ENCODE measurements around the gene TEAD3. TPM values are rescaled to one million over a fixed set of nuclear protein-coding genes. Genes with fewer than 3 reads are reported as not detected.

TEAD3 gene
- total RNA-seq, 2 experiments from 2014 or later: 0.13 to 0.23 TPM

DNA sequence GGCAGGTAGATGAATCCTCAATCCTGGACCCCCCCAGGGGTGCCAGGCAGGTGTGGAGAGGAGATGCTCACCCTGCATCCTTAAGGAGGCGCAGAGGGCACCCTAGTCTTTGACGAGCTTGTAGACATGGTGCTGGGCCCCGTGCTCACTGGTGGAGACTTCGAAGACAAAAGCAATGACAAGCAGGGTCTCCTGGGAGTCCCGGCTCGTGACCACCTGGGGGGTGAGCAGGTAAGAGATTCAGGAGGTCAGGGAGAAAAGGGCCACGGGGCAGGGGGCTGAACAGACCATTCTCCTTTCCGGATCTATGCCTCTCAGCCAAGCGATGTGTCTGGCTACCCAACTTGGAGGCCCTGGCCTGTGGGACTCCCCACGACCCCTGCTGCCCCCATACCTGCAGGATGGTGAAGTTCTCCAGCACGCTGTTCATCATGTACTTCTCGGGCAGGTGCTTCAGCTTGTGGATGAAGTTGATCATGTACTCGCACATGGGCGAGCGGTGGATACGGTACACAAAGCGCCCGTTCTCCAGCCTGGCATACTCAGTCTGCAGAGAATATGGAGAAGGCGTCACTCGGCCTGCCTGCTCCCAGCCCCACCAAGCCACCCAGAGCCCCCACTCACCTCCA is 21.8 kb downstream of the TEAD3 start:
- CTCF ChIA-PET: no interaction called here
- Mint-ChIP-seq H3K27ac (no peak overlapping the region), H3K27me3 (no peaks in the 10 kb centered on the region), H3K36me3 (ENCODE audit: low read depth) (peaks cover 33% of the 10 kb centered on the region), H3K4me3 (no peak overlapping the region), H3K9me3 (no peaks in the 10 kb centered on the region), H3K4me1 (peaks cover 26% of the 10 kb centered on the region)
- POLR2A ChIA-PET: interaction anchor here (1.1 to 2.4 kb wide), 2 partner anchors 9 to 14 kb away, joined by 3 to 7 read pairs; no protein-coding TSS in a partner anchor
- no peak for DNase-seq

DNA sequence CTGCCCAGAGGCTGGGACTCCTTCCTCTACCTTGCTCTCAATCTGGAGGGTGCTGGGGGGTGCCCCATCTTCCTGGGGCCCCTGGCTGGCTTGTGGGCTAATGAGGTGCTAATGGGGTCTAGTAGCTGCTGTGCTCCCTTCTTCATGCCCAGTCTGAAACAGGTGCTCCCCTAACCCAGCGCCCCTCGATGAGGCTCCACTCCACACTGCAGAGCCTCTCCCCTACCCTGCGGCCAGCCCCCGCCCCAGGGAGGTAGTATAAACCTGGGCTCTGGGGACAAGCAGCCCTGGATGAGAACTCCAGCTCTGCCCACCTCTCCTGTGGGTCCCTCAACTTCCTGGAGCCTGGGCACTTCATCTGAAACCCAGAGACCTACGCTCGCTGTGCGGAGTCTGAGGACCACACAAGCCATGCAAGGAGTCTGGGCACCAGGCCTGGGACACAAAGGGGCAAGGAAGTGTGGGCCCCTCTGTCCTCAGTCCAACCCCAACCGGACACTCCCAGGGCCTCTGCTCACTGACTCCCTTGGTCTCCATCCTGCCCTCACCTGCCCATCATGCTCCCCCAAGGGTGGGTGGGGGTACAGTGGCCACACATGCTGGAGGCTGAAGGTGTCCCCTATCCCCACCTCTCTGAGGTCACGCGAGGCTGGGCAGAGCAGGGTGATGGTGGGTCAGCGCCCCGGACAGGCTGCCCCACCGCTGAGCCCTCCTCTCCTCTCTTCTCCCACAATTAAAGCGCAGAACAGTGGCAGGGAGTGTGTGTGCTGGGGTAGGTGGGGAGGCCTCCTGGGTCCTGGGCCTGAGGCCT is 22.5 kb downstream of the TEAD3 start:
- H3K9me3 Mint-ChIP-seq: no peaks in the 10 kb centered on the region
- H3K27ac Mint-ChIP-seq: peak overlapping the region; percentile 16
- ChIA-PET POLR2A (interaction anchor here (0.8 to 2.4 kb wide), 5 partner anchors 10 to 258 kb away, joined by 3 to 7 read pairs (median 3); no protein-coding TSS in a partner anchor), CTCF (interaction anchor here (1.2 to 1.3 kb wide), 2 partner anchors 181 to 263 kb away, joined by 3 read pairs; partner anchors contain the start of gene ARMC12)
- H3K27me3 Mint-ChIP-seq: no peaks in the 10 kb centered on the region
- peaks cover 33% of the 10 kb centered on the region for H3K4me1 Mint-ChIP-seq
- no peak overlapping the region for H3K4me3 Mint-ChIP-seq
- H3K36me3 Mint-ChIP-seq (ENCODE audit: low read depth): peaks cover 40% of the 10 kb centered on the region
- no peak for DNase-seq

DNA sequence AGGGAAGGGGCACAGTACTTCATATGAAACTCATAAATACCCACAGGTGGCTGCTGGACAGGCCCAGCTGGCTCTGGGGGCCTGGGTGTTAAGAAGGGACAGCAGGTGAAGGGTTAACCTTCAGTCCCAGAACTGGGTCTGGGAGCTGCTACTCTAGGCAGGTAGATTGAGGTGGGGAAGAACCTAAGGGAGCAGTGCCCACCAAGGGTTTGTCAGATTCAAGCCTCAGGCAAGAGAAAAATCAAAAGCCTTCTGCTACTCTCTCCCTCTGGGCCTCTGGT is 23.1 kb downstream of the TEAD3 start:
- no peak overlapping the region for H3K27ac Mint-ChIP-seq
- H3K4me1 Mint-ChIP-seq: peaks cover 33% of the 10 kb centered on the region

DNA sequence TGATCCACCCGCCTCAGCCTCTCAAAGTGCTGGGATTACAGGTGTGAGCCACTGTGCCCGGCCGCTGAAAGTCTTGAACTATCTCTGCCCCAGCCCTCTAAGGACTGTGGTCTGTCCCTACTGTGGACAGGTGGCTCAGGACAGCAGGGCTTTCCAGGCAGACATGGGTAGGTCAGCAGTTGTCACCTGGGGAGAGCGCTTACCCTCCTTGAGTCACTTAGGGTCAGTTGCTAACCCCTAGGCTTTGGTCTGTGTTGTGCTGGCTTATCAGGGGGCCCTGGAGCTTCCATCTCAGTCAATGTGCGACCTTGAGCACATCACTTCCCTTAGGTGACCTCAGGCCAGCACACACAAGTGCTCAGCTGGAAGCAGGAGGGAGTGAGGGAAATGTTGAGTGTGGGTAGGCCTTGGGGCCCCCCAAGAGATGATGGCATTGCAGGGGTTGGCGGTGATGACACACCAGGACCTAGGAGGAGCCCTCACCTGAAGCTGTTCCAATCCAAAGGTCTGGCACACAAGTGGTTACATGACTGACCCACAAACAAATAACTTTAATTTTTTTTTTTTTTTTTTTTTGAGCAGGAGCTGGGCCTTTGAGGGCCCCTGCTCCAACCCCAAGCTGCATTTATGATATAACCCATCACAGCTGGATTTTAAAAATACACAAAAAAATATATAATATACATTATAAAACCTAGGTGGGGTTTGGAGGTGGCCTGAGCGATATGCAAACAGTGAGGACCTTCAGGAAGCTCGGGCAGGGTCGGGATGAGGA is 23.6 kb downstream of the TEAD3 start:
- Mint-ChIP-seq H3K36me3 (ENCODE audit: low read depth) (peaks cover 50% of the 10 kb centered on the region), H3K4me1 (peaks cover 33% of the 10 kb centered on the region), H3K9me3 (no peaks in the 10 kb centered on the region), H3K4me3 (no peak overlapping the region), H3K27ac (no peak overlapping the region), H3K27me3 (no peaks in the 10 kb centered on the region)
- DNase-seq: no peak
- ChIA-PET POLR2A (interaction anchor here (0.7 to 2.4 kb wide), 5 partner anchors 11 to 170 kb away, joined by 3 to 7 read pairs (median 3); no protein-coding TSS in a partner anchor), CTCF (interaction anchor here (1.2 to 1.3 kb wide), 2 partner anchors 180 to 264 kb away, joined by 3 read pairs; partner anchors contain the start of gene ARMC12)

More for the DNA sequence above, 23.1 kb downstream of the TEAD3 start:
- ChIA-PET CTCF (interaction anchor here (1.2 to 1.3 kb wide), 2 partner anchors 180 to 264 kb away, joined by 3 read pairs; partner anchors contain the start of gene ARMC12), POLR2A (interaction anchor here (0.8 to 2.4 kb wide), 4 partner anchors 11 to 258 kb away, joined by 3 to 7 read pairs (median 4); no protein-coding TSS in a partner anchor)
- Mint-ChIP-seq H3K4me3 (no peak overlapping the region), H3K9me3 (no peaks in the 10 kb centered on the region), H3K27me3 (no peaks in the 10 kb centered on the region), H3K36me3 (ENCODE audit: low read depth) (peaks cover 45% of the 10 kb centered on the region)
- DNase-seq: no peak

DNA sequence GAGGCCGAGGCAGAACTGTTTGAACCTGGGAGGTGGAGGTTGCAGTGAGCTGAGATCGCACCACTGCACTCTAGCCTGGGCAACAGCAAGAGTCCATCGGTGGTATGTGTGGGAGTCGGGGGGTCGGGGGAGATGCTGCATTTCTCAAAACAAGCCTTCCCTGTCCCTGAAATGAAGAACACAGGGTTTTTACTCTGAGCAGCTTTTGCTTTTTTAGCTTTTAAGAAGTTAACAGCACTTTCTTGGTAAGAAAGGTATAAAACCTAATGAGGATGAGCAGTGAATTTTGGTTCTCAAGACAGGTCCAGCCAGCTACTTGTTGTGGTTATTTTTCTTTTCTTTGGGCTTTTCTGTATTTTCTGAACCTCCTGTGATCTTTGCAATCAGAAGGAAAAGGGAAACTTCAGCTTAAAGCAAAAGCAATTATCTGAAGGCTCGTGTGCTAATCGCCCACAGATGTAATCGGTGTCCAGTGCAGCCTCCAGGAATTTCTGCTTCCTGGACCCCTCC is 25.0 kb downstream of the TEAD3 start:
- H3K4me3 Mint-ChIP-seq: no peak overlapping the region
- no peak for DNase-seq
- H3K36me3 Mint-ChIP-seq (ENCODE audit: low read depth): peaks cover 59% of the 10 kb centered on the region
- H3K4me1 Mint-ChIP-seq: peaks cover 41% of the 10 kb centered on the region
- ChIA-PET CTCF (interaction anchor here (0.7 to 1.8 kb wide), 6 partner anchors 9 to 265 kb away, joined by 3 to 6 read pairs (median 3); partner anchors contain the start of genes ARMC12 and FANCE), POLR2A (interaction anchor here (1.0 to 2.1 kb wide), 9 partner anchors 9 to 129 kb away, joined by 3 to 18 read pairs (median 5); no protein-coding TSS in a partner anchor)
- no peaks in the 10 kb centered on the region for H3K9me3 Mint-ChIP-seq
- H3K27ac Mint-ChIP-seq: peak overlapping the region; percentile 68
- no peaks in the 10 kb centered on the region for H3K27me3 Mint-ChIP-seq

DNA sequence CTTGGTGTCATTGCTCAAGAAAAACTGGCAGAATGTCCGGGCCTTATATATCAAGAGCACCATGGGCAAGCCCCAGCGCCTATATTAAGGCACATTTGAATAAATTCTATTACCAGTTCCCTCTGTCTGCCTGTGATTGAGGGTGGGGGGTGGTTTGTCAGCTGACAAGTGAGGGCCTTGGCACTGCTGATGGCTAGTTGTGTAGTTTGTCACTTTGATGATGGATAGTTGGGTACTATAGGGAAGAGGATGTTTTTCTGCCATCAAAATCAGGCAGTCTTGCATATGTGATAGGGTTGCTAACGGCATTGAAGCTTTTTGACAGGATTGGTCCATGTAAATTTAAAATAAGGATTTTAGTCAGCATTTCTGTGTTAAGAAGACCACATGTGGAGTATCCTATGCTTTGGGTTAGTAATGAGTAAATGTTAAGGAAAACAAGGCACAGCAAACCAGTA is 26.2 kb downstream of the TEAD3 start:
- Mint-ChIP-seq H3K9me3 (no peaks in the 10 kb centered on the region), H3K27me3 (no peaks in the 10 kb centered on the region), H3K4me1 (peaks cover 41% of the 10 kb centered on the region), H3K36me3 (ENCODE audit: low read depth) (peaks cover 61% of the 10 kb centered on the region), H3K4me3 (peak overlapping the region; percentile 87), H3K27ac (peak overlapping the region; percentile 90)
- DNase-seq: no peak
- CTCF ChIA-PET: interaction anchor here (0.6 to 1.8 kb wide), 7 partner anchors 11 to 1127 kb away, joined by 3 to 6 read pairs (median 3); partner anchors contain the start of gene ARMC12
- POLR2A ChIA-PET: interaction anchor here (0.6 to 2.1 kb wide), 8 partner anchors 10 to 122 kb away, joined by 3 to 18 read pairs (median 4); partner anchors contain the start of gene FANCE

DNA sequence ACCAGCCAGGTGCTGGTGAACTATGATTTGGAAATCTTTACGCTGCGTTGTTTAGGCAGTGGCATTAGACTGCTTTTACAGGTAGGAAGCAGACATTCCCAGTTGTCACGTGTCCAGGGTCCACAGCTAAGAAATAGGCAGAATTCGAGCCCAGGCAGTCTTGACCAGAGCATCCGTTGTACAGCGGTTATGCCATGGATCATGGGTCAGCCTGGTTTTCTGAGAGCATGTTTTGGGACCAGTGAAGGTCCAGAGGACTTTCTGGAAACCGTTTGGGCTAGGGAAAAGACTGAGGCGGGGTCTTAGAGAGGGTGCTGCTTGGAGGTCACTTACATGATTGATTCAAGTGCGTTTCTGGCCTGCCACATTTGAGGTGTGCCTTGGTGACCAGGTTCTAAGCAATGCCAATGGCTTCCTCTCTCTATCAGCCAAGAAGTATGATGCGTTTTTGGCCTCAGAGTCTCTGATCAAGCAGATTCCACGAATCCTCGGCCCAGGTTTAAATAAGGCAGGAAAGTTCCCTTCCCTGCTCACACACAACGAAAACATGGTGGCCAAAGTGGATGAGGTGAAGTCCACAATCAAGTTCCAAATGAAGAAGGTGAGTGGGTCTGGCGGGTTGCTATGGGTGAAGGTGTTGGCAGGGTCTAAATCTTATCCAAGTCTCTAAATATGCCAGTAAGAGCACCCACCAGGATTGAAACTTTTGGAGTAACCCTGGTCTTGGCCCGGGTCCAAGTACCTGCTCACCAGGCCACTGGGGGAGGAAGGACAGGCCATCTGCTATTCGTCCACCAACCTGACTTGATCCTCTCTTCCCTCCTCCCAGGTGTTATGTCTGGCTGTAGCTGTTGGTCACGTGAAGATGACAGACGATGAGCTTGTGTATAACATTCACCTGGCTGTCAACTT is 26.9 kb downstream of the TEAD3 start:
- Mint-ChIP-seq H3K27me3 (no peaks in the 10 kb centered on the region), H3K27ac (peak overlapping the region; percentile 90), H3K36me3 (ENCODE audit: low read depth) (peaks cover 61% of the 10 kb centered on the region), H3K4me3 (peak overlapping the region; percentile 87), H3K4me1 (peaks cover 40% of the 10 kb centered on the region), H3K9me3 (no peaks in the 10 kb centered on the region)
- no peak for DNase-seq
- POLR2A ChIA-PET: interaction anchor here (0.6 to 2.6 kb wide), 9 partner anchors 10 to 1790 kb away, joined by 3 to 44 read pairs (median 6); partner anchors contain the start of genes DEF6 and FANCE
- CTCF ChIA-PET: interaction anchor here (1.1 to 5.1 kb wide), 7 partner anchors 12 to 267 kb away, joined by 3 to 37 read pairs (median 4); partner anchors contain the start of genes ARMC12 and DEF6

DNA sequence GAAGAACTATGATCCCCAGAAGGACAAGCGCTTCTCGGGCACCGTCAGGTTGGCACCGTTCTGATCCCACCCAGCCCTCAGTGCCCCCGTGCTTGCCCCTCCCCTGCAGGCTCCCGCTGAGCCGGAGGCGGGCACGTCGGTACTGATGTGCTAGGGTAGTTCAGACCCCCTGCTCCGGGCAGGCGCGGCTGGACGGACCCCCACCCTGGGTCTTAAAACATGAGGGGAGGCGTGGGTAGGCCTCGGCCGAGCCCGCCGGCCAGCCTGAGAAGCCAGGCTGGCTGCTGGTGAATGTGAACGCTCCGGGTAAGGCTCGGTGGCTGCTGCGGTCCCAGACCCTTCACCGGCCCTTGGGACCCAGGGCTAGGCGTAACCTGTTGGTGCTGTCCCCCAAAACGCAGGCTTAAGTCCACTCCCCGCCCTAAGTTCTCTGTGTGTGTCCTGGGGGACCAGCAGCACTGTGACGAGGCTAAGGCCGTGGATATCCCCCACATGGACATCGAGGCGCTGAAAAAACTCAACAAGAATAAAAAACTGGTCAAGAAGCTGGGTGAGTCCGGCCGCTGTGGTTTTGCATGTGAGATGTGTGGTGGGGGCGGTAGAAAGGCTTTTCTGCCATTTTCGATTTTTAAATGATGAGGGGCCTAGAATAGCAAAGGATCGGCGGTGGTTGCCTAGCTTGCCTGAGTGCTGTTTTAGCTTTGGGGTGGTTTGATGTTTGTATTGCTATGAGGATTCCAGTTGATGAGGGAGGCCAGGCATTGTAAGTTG is 27.7 kb downstream of the TEAD3 start:
- POLR2A ChIA-PET: interaction anchor here (0.6 to 2.6 kb wide), 20 partner anchors 8 to 1789 kb away, joined by 3 to 44 read pairs (median 4); partner anchors contain the start of genes DEF6 and FANCE
- peak overlapping the region; percentile 90 for H3K27ac Mint-ChIP-seq
- no peak for DNase-seq

DNA sequence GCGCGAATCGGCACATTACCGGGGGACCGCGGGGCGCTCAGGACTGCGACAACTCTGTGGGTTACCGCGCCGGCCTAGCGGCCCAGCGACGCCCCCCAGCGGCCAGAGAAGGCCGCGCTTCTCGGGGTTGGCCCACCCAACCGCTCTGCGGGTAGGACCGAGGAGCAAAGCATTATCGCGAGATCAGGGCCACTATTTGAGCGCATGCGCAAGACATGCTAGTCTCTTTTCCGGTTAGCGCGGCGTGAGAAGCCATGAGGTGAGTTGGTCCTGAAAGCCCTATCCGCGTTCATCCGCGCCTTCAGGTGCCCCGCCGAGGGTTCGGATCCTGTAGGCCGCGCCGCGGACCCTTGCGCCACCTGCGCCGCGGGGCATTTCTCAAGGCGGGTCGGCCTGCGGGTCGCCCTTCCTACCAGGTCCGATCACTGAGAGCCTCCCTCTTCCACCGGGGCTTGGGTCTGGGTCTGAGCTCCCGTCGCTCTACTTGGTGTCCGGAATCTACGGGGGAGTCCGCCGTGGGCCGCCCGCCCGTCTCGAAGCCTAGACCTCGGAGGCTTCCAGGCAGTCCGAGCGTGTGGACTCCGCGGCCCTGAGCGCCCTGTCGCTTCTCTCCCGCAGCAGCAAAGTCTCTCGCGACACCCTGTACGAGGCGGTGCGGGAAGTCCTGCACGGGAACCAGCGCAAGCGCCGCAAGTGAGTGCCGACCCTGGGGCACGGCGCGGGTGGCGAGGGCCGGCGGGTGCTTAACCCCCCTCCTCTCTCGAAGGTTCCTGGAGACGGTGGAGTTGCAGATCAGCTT is 28.5 kb downstream of the TEAD3 start, which contains the start of gene RPL10A:
Gene RPL10A, plus strand, starts transcription at position 221 of the 799 bp plus-strand sequence. Its CDS starts 34 bp downstream, at position 255.
- ChIA-PET POLR2A (interaction anchor here (0.6 to 2.6 kb wide), 26 partner anchors 9 to 1589 kb away, joined by 3 to 44 read pairs (median 4); partner anchors contain the start of genes DEF6, FANCE and PPARD), CTCF (interaction anchor here (0.6 to 6.9 kb wide), 17 partner anchors 11 to 175 kb away, joined by 3 to 59 read pairs (median 4); partner anchors contain the start of genes DEF6, FANCE and PPARD)
- Mint-ChIP-seq H3K9me3 (no peaks in the 10 kb centered on the region), H3K4me3 (peak within 1 kb of the TSS; percentile 87), H3K27me3 (no peaks in the 10 kb centered on the region), H3K27ac (peak within 1 kb of the TSS; percentile 90), H3K36me3 (ENCODE audit: low read depth) (peaks cover 68% of the 10 kb centered on the region), H3K4me1 (peaks cover 40% of the 10 kb centered on the region)
- peak; percentile 97 for DNase-seq

More for the DNA sequence above, 27.7 kb downstream of the TEAD3 start:
- CTCF ChIA-PET: interaction anchor here (0.7 to 6.9 kb wide), 9 partner anchors 12 to 176 kb away, joined by 3 to 59 read pairs (median 3); partner anchors contain the start of genes DEF6, FANCE and PPARD
- peaks cover 40% of the 10 kb centered on the region for H3K4me1 Mint-ChIP-seq
- peaks cover 63% of the 10 kb centered on the region for H3K36me3 Mint-ChIP-seq (ENCODE audit: low read depth)
- no peaks in the 10 kb centered on the region for H3K27me3 Mint-ChIP-seq
- peak overlapping the region; percentile 87 for H3K4me3 Mint-ChIP-seq
- H3K9me3 Mint-ChIP-seq: no peaks in the 10 kb centered on the region
